GM20431 (cell line): ENCODE results near the gene FKBP9.

Experiments
- in situ Hi-C: fragments of 300-500 bp; cut with MseI, MboI; formaldehyde crosslinking; loops from one replicate; pipeline ENCODE4 v1.15.0; 2020; ENCODE audit warnings: low sequenced_read_pairs; ENCODE audit not compliant: unreplicated experiment

FKBP9 gene

GRCh38 chr7:33053721-33054120 is 96.5 kb downstream of the FKBP9 start:
- in situ Hi-C loops = no loop called here

GRCh38 chr7:33054261-33054964 is 97.2 kb downstream of the FKBP9 start:
- in situ Hi-C loops = no loop called here

- in situ Hi-C loops = no loop called here
Observed at GRCh38 chr7:33055158-33055557, 97.9 kb downstream of the FKBP9 start.
